IMR-90 (cell line): ENCODE data around the gene ZNF223.

Experiments used
- BHLHE40 ChIP-seq: fragments of 150-350 bp; IDR thresholded peaks from 2 replicates; pipeline ENCODE4 v1.6.1; 2016; ENCODE audit warnings: mild to moderate bottlenecking, low read depth, low read length
- CHD1 ChIP-seq: IDR thresholded peaks from 2 replicates; pipeline ENCODE4 v1.6.1; 2012; ENCODE audit warnings: low read depth, low read length, improper control_type of control experiment
- MXI1 ChIP-seq: IDR thresholded peaks from 2 replicates; pipeline ENCODE4 v1.6.1; 2012; ENCODE audit warnings: low read depth, mild to moderate bottlenecking, low read length, moderate library complexity, borderline replicate concordance
- POLR2A ChIP-seq: IDR thresholded peaks from 2 replicates; pipeline ENCODE4 v1.6.1; 2012; ENCODE audit warnings: mild to moderate bottlenecking, low read depth, low read length
- SMC3 ChIP-seq: fragments of 150-350 bp; IDR thresholded peaks from 2 replicates; pipeline ENCODE4 v1.6.1; 2016; ENCODE audit warnings: low read depth, mild to moderate bottlenecking, antibody characterized with exemption, low read length, moderate library complexity
- TF ChIP-seq, protein P1 (sequence below): conservative IDR thresholded peaks from 2 replicates; pipeline ENCODE4 v1.5.1; 2012; ENCODE audit warnings: mild to moderate bottlenecking, low read depth, low read length, improper control_type of control experiment
- TF ChIP-seq, protein P2 (sequence below): fragments of 150-350 bp; IDR thresholded peaks from 2 replicates; pipeline ENCODE4 v1.6.1; 2017; ENCODE audit warnings: mild to moderate bottlenecking, antibody characterized with exemption, low read length, low read depth

DNA sequence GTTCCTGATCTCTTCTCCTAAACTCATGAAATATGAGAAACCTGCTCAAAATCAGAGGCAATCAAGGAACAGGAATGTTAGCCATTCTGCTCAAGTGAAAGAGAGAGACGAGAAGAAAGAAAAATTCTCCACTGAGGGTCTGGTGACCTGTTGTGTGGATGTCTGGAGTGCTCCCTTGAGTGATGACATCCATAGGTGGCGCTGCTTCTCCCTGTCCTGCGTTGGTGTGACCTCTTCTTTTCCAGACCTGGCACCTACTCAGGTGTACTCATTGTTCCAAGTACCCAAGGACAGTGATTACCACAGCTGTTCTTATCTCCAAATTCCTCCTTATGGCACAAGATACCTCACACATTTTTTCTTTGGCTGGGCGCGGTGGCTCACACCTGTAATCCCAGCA, 4.0 kb downstream of the ZNF223 start:
- TF ChIP-seq, protein P1, sequence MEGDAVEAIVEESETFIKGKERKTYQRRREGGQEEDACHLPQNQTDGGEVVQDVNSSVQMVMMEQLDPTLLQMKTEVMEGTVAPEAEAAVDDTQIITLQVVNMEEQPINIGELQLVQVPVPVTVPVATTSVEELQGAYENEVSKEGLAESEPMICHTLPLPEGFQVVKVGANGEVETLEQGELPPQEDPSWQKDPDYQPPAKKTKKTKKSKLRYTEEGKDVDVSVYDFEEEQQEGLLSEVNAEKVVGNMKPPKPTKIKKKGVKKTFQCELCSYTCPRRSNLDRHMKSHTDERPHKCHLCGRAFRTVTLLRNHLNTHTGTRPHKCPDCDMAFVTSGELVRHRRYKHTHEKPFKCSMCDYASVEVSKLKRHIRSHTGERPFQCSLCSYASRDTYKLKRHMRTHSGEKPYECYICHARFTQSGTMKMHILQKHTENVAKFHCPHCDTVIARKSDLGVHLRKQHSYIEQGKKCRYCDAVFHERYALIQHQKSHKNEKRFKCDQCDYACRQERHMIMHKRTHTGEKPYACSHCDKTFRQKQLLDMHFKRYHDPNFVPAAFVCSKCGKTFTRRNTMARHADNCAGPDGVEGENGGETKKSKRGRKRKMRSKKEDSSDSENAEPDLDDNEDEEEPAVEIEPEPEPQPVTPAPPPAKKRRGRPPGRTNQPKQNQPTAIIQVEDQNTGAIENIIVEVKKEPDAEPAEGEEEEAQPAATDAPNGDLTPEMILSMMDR, result no peak
- TF ChIP-seq CHD1 (no peak), MXI1 (no peak), SMC3 (no peak), POLR2A (no peak), BHLHE40 (no peak)
- TF ChIP-seq, protein P2, sequence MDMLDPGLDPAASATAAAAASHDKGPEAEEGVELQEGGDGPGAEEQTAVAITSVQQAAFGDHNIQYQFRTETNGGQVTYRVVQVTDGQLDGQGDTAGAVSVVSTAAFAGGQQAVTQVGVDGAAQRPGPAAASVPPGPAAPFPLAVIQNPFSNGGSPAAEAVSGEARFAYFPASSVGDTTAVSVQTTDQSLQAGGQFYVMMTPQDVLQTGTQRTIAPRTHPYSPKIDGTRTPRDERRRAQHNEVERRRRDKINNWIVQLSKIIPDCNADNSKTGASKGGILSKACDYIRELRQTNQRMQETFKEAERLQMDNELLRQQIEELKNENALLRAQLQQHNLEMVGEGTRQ, result no peak
